Liver (tissue), 9 donors: ENCODE measurements around the gene APOH. TPM values are rescaled to one million over a fixed set of nuclear protein-coding genes. Genes with fewer than 3 reads are reported as not detected.

Source experiments
- DNase-seq: peaks from one replicate; pipeline ENCODE4 v3.0.0-alpha.2; 2017; ENCODE audit warnings: low spot score
- H3K27ac ChIP-seq, 2 donors: one replicate each; pipeline ENCODE4 v1.7.0; 2013; ENCODE audit warnings: inconsistent platforms in 2 of 2, low read length in 2 of 2, control low read depth in 1 of 2, low read depth in 1 of 2, mild to moderate bottlenecking in 1 of 2
- H3K27me3 ChIP-seq, 4 donors: one replicate each; pipeline versions ENCODE4 v1.6.1 to v1.7.0; 2013; ENCODE audit warnings: low read length in 3 of 4, inconsistent platforms in 1 of 4, mild to moderate bottlenecking in 1 of 4, moderate library complexity in 1 of 4; ENCODE audit not compliant: control insufficient read depth in 4 of 4, insufficient read depth in 4 of 4
- H3K36me3 ChIP-seq, 4 donors: one replicate each; pipeline versions ENCODE4 v1.6.1 to v1.7.0; 2013; ENCODE audit warnings: low read length in 3 of 4, mild to moderate bottlenecking in 3 of 4, low read depth in 1 of 4, moderate library complexity in 1 of 4; ENCODE audit not compliant: control insufficient read depth in 4 of 4, insufficient read depth in 3 of 4
- H3K4me1 ChIP-seq, 4 donors: one replicate each; pipeline versions ENCODE4 v1.6.1 to v1.7.0; 2013; ENCODE audit warnings: low read length in 3 of 4, mild to moderate bottlenecking in 3 of 4, moderate library complexity in 1 of 4; ENCODE audit not compliant: control insufficient read depth in 4 of 4, insufficient read depth in 4 of 4
- H3K4me3 ChIP-seq, 3 donors: one replicate each; pipeline versions ENCODE4 v1.6.1 to v1.7.0; 2013; ENCODE audit warnings: low read length in 3 of 3, control low read depth in 1 of 3, low read depth in 1 of 3, mild to moderate bottlenecking in 1 of 3
- H3K9ac ChIP-seq, 2 donors: one replicate each; pipeline ENCODE4 v1.7.0; 2013; ENCODE audit warnings: low read length in 2 of 2, mild to moderate bottlenecking in 2 of 2, moderate library complexity in 2 of 2, control low read depth in 1 of 2, low read depth in 1 of 2
- H3K9me3 ChIP-seq, 4 donors: one replicate each; pipeline versions ENCODE4 v1.6.1 to v1.7.0; 2013; ENCODE audit warnings: low read length in 3 of 4; ENCODE audit not compliant: control insufficient read depth in 4 of 4
- EGR1 ChIP-seq, 2 donors: IDR thresholded peaks; 2 replicates each; pipeline ENCODE4 v1.6.1; 2016 to 2018; ENCODE audit warnings: antibody characterized with exemption in 2 of 2, low read depth in 2 of 2
- FOXA2 ChIP-seq: IDR thresholded peaks from 2 replicates; pipeline ENCODE4 v1.6.1; 2016; ENCODE audit warnings: antibody characterized with exemption
- HNF4A ChIP-seq, 2 donors: conservative IDR thresholded peaks; 2 replicates each; pipeline ENCODE4 v1.6.1; 2016; ENCODE audit warnings: antibody characterized with exemption in 2 of 2, mild to moderate bottlenecking in 2 of 2
- JUND ChIP-seq, 2 donors: IDR thresholded peaks; 2 replicates each; pipeline ENCODE4 v1.6.1; 2016; ENCODE audit warnings: antibody characterized with exemption in 2 of 2
- NR2F2 ChIP-seq: IDR thresholded peaks from 2 replicates; pipeline ENCODE4 v1.6.1; 2016; ENCODE audit warnings: antibody characterized with exemption
- RXRA ChIP-seq, 2 donors: IDR thresholded peaks; 2 replicates each; pipeline ENCODE4 v1.6.1; 2017 to 2018; ENCODE audit warnings: antibody characterized with exemption in 2 of 2, mild to moderate bottlenecking in 1 of 2
- SP1 ChIP-seq: IDR thresholded peaks from 2 replicates; pipeline ENCODE4 v1.6.1; 2018; ENCODE audit warnings: antibody characterized with exemption, mild to moderate bottlenecking
- TAF1 ChIP-seq: conservative IDR thresholded peaks from 2 replicates; pipeline ENCODE4 v1.6.1; 2016; ENCODE audit warnings: antibody characterized with exemption, mild to moderate bottlenecking
- WGBS: extraction: QIAGEN DNeasy Blood & Tissue Kit; methylation state at CpG from one replicate; pipeline ENCODE4 v1.1.7; 2013; 5-methylcytosine and 5-hydroxymethylcytosine counted together
- polyA plus RNA-seq, 2 donors: library from polyadenylated mRNA; stranded (reverse) in 1 of 2; unstranded in 1 of 2; fragments of 200-250 nt in 1 of 2; fragments of >200 nt in 1 of 2; fragmentation: Nextera tagmentation in 1 of 2; extraction: Ambion mirVana in 1 of 2; gene quantifications; one replicate each; pipeline versions ENCODE4 v1.2.1 to v1.2.3, GENCODE V29; 2013 to 2015
- total RNA-seq, 2 donors: library from RNA; depleted of rRNA; stranded (reverse); fragments of >200 nt; gene quantifications; one replicate each; pipeline ENCODE4 v1.2.3, GENCODE V29; 2014
- TF ChIP-seq, protein P1 (sequence below): IDR thresholded peaks from 2 replicates; pipeline ENCODE4 v1.6.1; 2016; ENCODE audit warnings: antibody characterized with exemption, mild to moderate bottlenecking
- TF ChIP-seq, protein P2 (sequence below): IDR thresholded peaks from 2 replicates; pipeline ENCODE4 v1.6.1; 2016; ENCODE audit warnings: antibody characterized with exemption
- TF ChIP-seq, protein P3 (sequence below): IDR thresholded peaks from 2 replicates; pipeline ENCODE4 v1.6.1; 2016; ENCODE audit warnings: antibody characterized with exemption
- TF ChIP-seq, protein P4 (sequence below): fragments of 150-350 bp; IDR thresholded peaks from 2 replicates; pipeline ENCODE4 v1.5.1; 2017; ENCODE audit warnings: improper control_type of control experiment, low read depth, low read length; ENCODE audit not compliant: missing input control
- TF ChIP-seq, protein P5 (sequence below): IDR thresholded peaks from 2 replicates; pipeline ENCODE4 v1.6.1; 2016; ENCODE audit warnings: antibody characterized with exemption
- donor health status: healthy.
- donor health status: healthy.
- donor health status: healthy.
- donor health status: healthy.
- donor health status: healthy.

APOH gene
- total and polyA plus RNA-seq, 4 donors, result 2,858 to 7,307 (median 5,841) TPM

DNA sequence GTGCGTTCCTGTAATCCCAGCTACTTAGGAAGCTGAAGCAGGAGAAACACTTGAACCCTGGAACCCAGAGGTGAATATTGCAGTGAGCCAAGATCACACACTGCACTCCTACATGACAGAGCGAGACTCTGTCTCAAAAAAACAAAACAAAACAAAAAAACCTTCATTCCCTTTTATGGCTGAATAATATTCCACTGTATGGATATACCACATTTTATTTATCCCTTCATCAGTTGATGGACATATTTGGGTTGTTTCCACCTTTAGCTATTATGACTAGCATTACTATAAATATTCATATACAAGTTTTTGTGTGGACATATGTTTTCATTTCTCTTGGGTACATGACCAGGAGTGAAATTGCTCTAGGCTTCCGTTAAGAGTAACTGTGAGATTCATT lies 42.3 kb upstream of the APOH start:
- 98% methylated on average over 3 of the region's 3 CpGs for WGBS

DNA sequence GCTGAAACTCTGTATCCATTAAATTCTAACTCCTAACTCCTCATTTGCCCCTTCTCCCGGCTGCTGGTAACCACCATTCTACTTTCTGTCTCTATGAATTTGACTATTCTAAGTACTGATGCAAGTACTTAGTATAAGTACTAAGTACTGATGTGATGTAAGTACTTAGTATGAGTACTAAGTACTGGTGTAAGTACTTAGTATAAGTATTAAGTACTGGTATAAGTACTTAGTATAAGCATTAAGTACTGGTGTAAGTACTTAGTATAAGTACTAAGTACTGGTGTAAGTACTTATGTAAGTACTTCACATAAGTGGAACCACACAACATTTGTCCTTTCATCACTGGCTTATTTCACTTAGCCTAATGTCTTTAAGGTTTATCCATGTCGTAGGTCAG lies 40.9 kb upstream of the APOH start:
- TF ChIP-seq, protein P1, sequence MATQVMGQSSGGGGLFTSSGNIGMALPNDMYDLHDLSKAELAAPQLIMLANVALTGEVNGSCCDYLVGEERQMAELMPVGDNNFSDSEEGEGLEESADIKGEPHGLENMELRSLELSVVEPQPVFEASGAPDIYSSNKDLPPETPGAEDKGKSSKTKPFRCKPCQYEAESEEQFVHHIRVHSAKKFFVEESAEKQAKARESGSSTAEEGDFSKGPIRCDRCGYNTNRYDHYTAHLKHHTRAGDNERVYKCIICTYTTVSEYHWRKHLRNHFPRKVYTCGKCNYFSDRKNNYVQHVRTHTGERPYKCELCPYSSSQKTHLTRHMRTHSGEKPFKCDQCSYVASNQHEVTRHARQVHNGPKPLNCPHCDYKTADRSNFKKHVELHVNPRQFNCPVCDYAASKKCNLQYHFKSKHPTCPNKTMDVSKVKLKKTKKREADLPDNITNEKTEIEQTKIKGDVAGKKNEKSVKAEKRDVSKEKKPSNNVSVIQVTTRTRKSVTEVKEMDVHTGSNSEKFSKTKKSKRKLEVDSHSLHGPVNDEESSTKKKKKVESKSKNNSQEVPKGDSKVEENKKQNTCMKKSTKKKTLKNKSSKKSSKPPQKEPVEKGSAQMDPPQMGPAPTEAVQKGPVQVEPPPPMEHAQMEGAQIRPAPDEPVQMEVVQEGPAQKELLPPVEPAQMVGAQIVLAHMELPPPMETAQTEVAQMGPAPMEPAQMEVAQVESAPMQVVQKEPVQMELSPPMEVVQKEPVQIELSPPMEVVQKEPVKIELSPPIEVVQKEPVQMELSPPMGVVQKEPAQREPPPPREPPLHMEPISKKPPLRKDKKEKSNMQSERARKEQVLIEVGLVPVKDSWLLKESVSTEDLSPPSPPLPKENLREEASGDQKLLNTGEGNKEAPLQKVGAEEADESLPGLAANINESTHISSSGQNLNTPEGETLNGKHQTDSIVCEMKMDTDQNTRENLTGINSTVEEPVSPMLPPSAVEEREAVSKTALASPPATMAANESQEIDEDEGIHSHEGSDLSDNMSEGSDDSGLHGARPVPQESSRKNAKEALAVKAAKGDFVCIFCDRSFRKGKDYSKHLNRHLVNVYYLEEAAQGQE, result no peak
- TF ChIP-seq, protein P2, sequence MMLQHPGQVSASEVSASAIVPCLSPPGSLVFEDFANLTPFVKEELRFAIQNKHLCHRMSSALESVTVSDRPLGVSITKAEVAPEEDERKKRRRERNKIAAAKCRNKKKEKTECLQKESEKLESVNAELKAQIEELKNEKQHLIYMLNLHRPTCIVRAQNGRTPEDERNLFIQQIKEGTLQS, result no peak
- no peak for TF ChIP-seq FOXA2
- TF ChIP-seq EGR1 (IDR thresholded peaks at IDR 0.05; ENCODE audit: low read depth in 2 of 2), result no peak
- no peak for TF ChIP-seq NR2F2
- TF ChIP-seq RXRA (IDR thresholded peaks at IDR 0.05), result no peak
- no peak for TF ChIP-seq JUND (IDR thresholded peaks at IDR 0.05)
- TF ChIP-seq HNF4A (conservative IDR thresholded peaks at IDR 0.05), result no peak
- TF ChIP-seq TAF1, result no peak
- TF ChIP-seq SP1, result no peak
- Histone ChIP-seq H3K9me3 (no peaks in the 10 kb centered on the region), H3K27ac (no peak overlapping the region), H3K4me1 (no peaks in the 10 kb centered on the region), H3K27me3 (no peaks in the 10 kb centered on the region), H3K9ac (no peak overlapping the region), H3K36me3 (no peaks in the 10 kb centered on the region), H3K4me3 (no peak overlapping the region)
- DNase-seq, result no peak
- WGBS, result 85% methylated on average over 2 of the region's 2 CpGs

More for the DNA sequence above, 42.3 kb upstream of the APOH start:
- TF ChIP-seq, protein P3, sequence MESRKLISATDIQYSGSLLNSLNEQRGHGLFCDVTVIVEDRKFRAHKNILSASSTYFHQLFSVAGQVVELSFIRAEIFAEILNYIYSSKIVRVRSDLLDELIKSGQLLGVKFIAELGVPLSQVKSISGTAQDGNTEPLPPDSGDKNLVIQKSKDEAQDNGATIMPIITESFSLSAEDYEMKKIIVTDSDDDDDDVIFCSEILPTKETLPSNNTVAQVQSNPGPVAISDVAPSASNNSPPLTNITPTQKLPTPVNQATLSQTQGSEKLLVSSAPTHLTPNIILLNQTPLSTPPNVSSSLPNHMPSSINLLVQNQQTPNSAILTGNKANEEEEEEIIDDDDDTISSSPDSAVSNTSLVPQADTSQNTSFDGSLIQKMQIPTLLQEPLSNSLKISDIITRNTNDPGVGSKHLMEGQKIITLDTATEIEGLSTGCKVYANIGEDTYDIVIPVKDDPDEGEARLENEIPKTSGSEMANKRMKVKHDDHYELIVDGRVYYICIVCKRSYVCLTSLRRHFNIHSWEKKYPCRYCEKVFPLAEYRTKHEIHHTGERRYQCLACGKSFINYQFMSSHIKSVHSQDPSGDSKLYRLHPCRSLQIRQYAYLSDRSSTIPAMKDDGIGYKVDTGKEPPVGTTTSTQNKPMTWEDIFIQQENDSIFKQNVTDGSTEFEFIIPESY, result no peak
- no peak for TF ChIP-seq HNF4A (conservative IDR thresholded peaks at IDR 0.05)
- no peak for TF ChIP-seq SP1
- TF ChIP-seq, protein P4, sequence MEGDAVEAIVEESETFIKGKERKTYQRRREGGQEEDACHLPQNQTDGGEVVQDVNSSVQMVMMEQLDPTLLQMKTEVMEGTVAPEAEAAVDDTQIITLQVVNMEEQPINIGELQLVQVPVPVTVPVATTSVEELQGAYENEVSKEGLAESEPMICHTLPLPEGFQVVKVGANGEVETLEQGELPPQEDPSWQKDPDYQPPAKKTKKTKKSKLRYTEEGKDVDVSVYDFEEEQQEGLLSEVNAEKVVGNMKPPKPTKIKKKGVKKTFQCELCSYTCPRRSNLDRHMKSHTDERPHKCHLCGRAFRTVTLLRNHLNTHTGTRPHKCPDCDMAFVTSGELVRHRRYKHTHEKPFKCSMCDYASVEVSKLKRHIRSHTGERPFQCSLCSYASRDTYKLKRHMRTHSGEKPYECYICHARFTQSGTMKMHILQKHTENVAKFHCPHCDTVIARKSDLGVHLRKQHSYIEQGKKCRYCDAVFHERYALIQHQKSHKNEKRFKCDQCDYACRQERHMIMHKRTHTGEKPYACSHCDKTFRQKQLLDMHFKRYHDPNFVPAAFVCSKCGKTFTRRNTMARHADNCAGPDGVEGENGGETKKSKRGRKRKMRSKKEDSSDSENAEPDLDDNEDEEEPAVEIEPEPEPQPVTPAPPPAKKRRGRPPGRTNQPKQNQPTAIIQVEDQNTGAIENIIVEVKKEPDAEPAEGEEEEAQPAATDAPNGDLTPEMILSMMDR, result no peak
- TF ChIP-seq EGR1 (IDR thresholded peaks at IDR 0.05; ENCODE audit: low read depth in 2 of 2), result no peak
- TF ChIP-seq FOXA2, result no peak
- no peak for TF ChIP-seq NR2F2
- TF ChIP-seq, protein P5, sequence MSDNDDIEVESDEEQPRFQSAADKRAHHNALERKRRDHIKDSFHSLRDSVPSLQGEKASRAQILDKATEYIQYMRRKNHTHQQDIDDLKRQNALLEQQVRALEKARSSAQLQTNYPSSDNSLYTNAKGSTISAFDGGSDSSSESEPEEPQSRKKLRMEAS, result no peak
- no peak for TF ChIP-seq TAF1
- H3K9me3 ChIP-seq, result no peaks in the 10 kb centered on the region
- H3K4me1 ChIP-seq, result no peaks in the 10 kb centered on the region
- DNase-seq, result no peak
- H3K9ac ChIP-seq, result no peak overlapping the region
- no peaks in the 10 kb centered on the region for H3K36me3 ChIP-seq
- H3K4me3 ChIP-seq, result no peak overlapping the region
- no peak overlapping the region for H3K27ac ChIP-seq
- H3K27me3 ChIP-seq, result no peaks in the 10 kb centered on the region
